Measurements from ENCODE around the gene RARB.

GRCh38 chr3:25513642-25514266, 85.7 kb downstream of the RARB start:
- TF ChIP-seq CTCF (conservative IDR thresholded peaks at IDR 0.05), result no peak
- TF ChIP-seq ZFX (IDR thresholded peaks at IDR 0.05), result no peak
